Naive B cell (primary cell): ENCODE measurements around the gene NELFA. TPM values are rescaled to one million over a fixed set of nuclear protein-coding genes. Genes with fewer than 3 reads are reported as not detected.

Source experiments
- ATAC-seq, 2 donors: fragments of 150-1000 bp; cut with Tn5 transposase; 2 replicates each; pipeline ENCODE4 v1.10.0; 2021; ENCODE audit warnings: low read depth in 2 of 2, mild to moderate bottlenecking in 2 of 2, moderate library complexity in 2 of 2
- DNase-seq: peaks from one replicate; pipeline ENCODE4 v3.0.0; 2022
- H3K27ac Mint-ChIP-seq, 6 donors: one replicate each; pipeline ENCODE4 v1.8.0; 2020 to 2022; ENCODE audit warnings: mild to moderate bottlenecking in 6 of 6, mixed read lengths in 6 of 6, moderate library complexity in 5 of 6, inconsistent platforms in 2 of 6
- H3K27me3 Mint-ChIP-seq, 3 donors: one replicate each; pipeline ENCODE4 v1.8.0; 2021 to 2022; ENCODE audit warnings: mixed read lengths in 3 of 3, mild to moderate bottlenecking in 1 of 3
- H3K36me3 Mint-ChIP-seq, 2 donors: one replicate each; pipeline ENCODE4 v1.8.0; 2020 to 2022; ENCODE audit warnings: mixed read lengths in 2 of 2, inconsistent platforms in 1 of 2, mild to moderate bottlenecking in 1 of 2
- H3K4me1 Mint-ChIP-seq, 3 donors: one replicate each; pipeline ENCODE4 v1.8.0; 2020 to 2022; ENCODE audit warnings: mixed read lengths in 3 of 3, inconsistent platforms in 1 of 3, mild to moderate bottlenecking in 1 of 3, moderate library complexity in 1 of 3
- H3K4me3 Mint-ChIP-seq, 8 donors: one replicate each; pipeline ENCODE4 v1.8.0; 2020 to 2022; ENCODE audit warnings: mild to moderate bottlenecking in 8 of 8, mixed read lengths in 8 of 8, moderate library complexity in 8 of 8, inconsistent platforms in 2 of 8
- H3K9me3 Mint-ChIP-seq, 7 donors: one replicate each; pipeline ENCODE4 v1.8.0; 2020 to 2022; ENCODE audit warnings: mixed read lengths in 7 of 7, mild to moderate bottlenecking in 5 of 7, inconsistent platforms in 2 of 7, moderate library complexity in 1 of 7
- polyA plus RNA-seq, 6 donors: library from polyadenylated mRNA; unstranded; fragments of 300-500 nt; fragmentation: Illumina TruSeq; gene quantifications; one replicate each; pipeline ENCODE4 v1.2.3, GENCODE V29; 2021; ENCODE audit warnings: low read depth in 6 of 6

Gene NELFA
- polyA plus RNA-seq, 6 donors from 2014 or later: 11.0 to 42.3 (median 25.4) TPM

DNA sequence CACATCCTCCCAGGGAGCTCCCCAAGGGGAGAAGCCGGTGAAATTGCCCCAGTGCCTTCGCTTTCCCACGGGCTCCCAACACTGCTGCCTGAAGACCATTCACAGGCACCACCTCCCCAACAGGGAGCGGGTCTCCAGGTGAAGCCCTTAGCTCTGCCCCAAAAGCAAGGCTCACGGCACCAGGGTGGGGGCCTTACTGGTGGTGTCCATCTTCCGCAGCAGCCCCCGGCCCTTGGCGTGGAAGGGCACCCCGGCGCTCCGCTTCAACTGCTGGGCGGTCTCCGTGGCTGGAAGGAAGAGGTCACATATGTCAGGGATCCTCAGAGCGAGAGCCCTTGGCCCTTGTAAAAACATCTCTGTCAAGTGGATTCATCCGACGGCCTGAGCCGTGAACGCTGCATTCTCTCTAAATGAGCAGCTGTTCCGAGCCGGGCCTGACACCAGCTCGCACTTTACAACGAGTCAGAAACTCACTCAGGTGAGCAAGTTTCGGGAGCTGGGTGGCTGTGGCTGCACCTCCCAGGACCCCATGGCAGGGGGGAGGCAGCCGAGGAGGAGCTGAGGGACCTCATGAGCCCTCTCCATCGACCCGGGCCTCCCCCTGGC is 20.9 kb downstream of the NELFA start:
- Mint-ChIP-seq H3K4me1 (peaks cover 0 to 10% (median 0%) of the 10 kb centered on the region in 3 donors), H3K27me3 (no peaks in the 10 kb centered on the region), H3K36me3 (no peaks in the 10 kb centered on the region), H3K4me3 (no peak overlapping the region), H3K9me3 (no peaks in the 10 kb centered on the region), H3K27ac (peak overlapping the region in 2 of 6 donors; percentile 33 to 56)
- ATAC-seq: no peak
- DNase-seq: no peak

DNA sequence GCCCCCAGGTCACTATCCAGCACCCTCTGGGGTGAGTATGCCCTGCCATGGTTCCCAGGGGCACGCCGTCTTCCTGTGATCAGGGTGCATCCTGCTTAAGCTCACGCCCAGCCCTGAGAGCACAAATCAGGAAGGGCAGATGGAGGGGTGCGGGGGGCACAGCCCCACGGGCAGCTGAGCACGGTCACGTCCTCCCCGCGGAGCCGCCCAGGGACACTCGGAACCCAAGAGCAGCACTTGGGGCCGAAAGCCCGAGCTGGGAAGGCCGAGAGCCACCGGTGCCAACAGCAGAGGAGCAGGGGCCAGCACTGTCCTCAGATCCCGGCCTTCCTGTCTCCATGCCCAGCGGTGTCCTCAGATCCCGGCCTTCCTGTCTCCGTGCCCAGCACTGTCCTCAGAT is 21.5 kb downstream of the NELFA start:
- H3K36me3 Mint-ChIP-seq: no peaks in the 10 kb centered on the region
- no peak overlapping the region for H3K4me3 Mint-ChIP-seq
- no peak for ATAC-seq
- H3K4me1 Mint-ChIP-seq: peaks cover 0 to 10% (median 0%) of the 10 kb centered on the region in 3 donors
- H3K9me3 Mint-ChIP-seq: no peaks in the 10 kb centered on the region
- H3K27ac Mint-ChIP-seq: peak overlapping the region in 1 of 6 donors; percentile 56
- H3K27me3 Mint-ChIP-seq: no peaks in the 10 kb centered on the region
- no peak for DNase-seq

DNA sequence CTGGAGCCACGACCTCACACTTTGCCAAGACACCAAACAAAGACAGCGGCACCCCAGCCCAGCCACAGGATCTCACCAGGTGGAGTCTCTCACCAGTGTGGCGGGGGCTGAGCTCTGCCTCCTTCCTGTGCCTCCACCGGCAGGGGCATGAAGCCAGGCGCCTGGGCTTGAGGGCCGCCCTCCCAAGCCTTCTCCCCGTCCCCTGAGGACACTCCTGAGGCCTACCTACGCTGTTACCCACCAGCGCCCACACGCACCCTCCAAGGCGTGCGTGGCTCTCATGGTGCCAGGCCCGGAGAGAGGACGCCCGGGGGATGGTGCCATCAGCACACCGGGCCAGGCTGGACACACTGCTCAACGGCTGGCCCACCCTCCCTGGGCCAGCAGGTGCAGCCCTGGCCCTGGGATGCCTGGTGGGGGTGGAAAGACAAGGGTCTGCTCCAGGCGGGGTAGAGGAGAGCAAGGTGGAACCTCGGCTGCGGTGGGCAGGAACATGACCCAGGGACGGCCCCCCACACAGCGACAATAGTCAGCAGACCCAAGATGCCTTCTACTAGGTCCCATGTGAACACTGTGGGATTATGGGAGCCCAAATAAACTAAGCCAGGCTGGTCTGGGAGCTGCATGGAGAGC is 22.1 kb downstream of the NELFA start:
- Mint-ChIP-seq H3K4me3 (no peak overlapping the region), H3K9me3 (no peaks in the 10 kb centered on the region), H3K4me1 (peaks cover 0 to 10% (median 0%) of the 10 kb centered on the region in 3 donors), H3K36me3 (no peaks in the 10 kb centered on the region), H3K27me3 (no peaks in the 10 kb centered on the region), H3K27ac (no peak overlapping the region)
- ATAC-seq (no peak), DNase-seq (no peak)

DNA sequence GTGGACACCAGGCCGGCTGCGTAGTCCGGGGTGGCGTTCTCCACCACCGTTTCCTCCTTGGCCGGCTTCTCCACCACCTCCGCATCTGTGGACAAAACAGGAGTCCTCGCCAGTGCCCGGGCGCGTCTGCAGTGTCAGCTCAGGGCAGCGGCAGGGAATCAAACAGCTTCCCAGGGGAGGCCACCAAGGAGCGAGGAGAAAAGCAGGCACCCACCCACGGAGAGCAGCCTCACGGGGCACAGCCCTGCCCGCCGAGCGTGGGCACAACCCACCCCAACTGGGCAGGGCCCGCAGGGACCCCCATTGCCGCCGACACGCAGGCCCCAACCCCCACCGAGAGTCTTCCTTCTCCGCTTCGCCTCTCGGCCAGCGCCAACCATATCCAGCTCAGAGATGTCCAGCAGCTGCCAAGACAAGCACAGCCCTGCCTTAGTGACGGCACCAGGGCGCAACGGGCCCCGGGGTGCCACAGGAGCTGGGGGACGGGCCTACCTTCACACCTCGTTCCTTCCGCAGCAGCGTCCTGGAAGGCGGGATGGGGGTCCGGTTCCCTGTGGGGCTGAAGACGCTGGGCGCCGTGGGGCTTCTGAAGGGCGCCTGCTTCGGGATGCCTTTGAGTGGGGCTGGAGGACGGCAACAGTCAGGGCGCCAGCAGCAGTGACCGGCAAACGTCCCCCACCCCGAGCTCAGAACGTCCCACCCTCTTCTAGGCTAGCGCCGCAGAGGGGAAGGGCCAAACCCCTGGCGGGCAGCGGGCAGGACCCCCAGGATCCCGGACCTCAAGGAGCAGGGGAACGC is 22.8 kb downstream of the NELFA start:
- no peaks in the 10 kb centered on the region for H3K9me3 Mint-ChIP-seq

DNA sequence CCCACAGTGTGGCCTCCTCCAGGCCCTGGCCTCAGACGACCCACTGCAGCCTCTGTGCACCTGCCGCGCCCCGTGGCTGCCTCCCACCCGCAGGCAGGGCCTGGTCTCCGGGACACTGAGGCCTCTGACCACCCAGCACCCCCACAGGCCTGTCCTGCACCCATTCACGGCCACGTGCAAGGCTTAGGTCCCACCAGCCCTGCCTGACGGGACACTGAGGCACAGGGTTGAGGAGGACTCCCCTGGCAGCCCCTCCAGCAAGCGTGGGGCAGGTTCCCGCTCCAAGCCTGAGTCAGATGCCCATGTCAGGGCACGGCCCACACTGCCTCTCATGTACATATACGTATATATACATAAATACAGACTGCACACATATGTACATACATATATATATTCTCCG is 23.5 kb downstream of the NELFA start:
- Mint-ChIP-seq H3K27me3 (no peaks in the 10 kb centered on the region), H3K36me3 (no peaks in the 10 kb centered on the region), H3K9me3 (no peaks in the 10 kb centered on the region), H3K4me1 (peaks cover 0 to 2% (median 0%) of the 10 kb centered on the region in 3 donors), H3K4me3 (no peak overlapping the region), H3K27ac (no peak overlapping the region)
- ATAC-seq: no peak
- DNase-seq: no peak

More for the DNA sequence above, 22.8 kb downstream of the NELFA start:
- DNase-seq: no peak
- Mint-ChIP-seq H3K4me3 (no peak overlapping the region), H3K27ac (no peak overlapping the region), H3K36me3 (no peaks in the 10 kb centered on the region), H3K4me1 (peaks cover 0 to 8% (median 0%) of the 10 kb centered on the region in 3 donors), H3K27me3 (no peaks in the 10 kb centered on the region)
- no peak for ATAC-seq

DNA sequence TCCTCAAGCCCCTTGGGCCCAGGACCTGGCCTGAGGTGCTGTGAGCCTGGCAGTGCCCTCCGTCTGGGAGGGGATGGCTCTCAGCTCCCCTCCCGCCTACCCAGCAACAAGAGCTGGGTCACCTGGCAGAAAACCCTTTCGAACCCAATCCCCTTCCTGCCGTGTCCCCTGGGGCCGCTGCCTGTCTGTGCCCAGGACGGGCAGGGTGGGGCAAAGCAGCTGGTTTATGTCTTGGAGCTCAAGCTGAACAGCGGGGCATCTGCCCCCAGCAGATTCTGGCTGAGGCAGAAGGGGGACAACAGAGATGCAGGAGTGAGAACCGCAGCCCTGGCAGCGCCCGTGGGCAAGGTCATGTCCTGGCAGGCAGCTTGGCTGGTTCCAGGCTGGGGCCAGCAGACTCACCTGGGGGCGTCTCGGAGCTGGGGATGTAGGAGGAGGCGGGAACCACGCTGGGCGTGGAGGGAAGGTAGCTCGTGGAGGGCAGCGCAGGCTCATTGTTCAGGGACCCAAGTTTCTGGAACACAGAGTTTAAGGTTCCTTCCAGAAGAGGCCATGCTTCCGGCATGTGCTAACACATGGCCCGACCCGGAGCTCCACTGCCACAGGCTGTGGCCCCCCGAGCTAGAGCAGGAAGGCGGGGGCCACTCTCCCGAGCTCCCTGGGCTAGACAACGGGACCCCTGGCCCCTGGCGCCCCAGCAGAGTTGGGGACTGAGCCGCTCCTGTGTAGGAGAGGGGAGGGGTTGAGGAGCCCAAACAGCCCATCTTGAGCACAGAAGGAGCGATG is 24.2 kb downstream of the NELFA start:
- Mint-ChIP-seq H3K9me3 (no peaks in the 10 kb centered on the region), H3K27me3 (no peaks in the 10 kb centered on the region), H3K4me1 (no peaks in the 10 kb centered on the region), H3K4me3 (no peak overlapping the region), H3K36me3 (no peaks in the 10 kb centered on the region), H3K27ac (peak overlapping the region in 1 of 6 donors; percentile 33)
- no peak for DNase-seq
- no peak for ATAC-seq

DNA sequence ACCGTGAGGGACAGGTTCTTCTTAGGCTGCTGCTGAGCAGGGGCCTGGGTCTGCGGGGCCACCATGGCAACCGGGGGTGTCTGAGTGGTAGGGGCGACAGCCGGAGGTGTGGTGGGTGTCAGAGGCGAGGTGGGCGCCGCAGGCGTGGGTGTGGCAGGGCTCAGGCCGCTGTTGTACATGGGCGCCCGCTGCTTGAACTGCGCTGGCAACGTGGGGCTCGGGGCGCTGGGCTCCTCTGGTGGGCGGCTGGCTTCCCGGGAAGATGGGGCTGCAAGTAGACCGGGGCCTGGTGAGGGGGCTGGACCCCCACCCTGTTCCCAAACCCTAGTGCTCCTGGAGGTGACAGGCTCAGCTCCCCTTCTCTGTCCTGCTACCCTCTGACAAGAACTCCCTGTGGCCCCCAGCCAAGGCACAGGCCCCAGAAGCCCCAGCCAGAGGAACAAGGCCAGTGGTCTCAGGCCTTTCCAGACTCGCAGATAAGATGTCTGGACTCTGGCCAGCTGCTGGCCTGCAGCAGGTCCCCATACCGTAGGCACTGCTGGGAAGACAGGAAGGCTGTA is 24.8 kb downstream of the NELFA start:
- Mint-ChIP-seq H3K36me3 (peaks cover 0 to 5% of the 10 kb centered on the region in 2 donors), H3K4me1 (no peaks in the 10 kb centered on the region), H3K27ac (no peak overlapping the region), H3K27me3 (no peaks in the 10 kb centered on the region), H3K4me3 (no peak overlapping the region), H3K9me3 (no peaks in the 10 kb centered on the region)
- no peak for ATAC-seq
- no peak for DNase-seq

DNA sequence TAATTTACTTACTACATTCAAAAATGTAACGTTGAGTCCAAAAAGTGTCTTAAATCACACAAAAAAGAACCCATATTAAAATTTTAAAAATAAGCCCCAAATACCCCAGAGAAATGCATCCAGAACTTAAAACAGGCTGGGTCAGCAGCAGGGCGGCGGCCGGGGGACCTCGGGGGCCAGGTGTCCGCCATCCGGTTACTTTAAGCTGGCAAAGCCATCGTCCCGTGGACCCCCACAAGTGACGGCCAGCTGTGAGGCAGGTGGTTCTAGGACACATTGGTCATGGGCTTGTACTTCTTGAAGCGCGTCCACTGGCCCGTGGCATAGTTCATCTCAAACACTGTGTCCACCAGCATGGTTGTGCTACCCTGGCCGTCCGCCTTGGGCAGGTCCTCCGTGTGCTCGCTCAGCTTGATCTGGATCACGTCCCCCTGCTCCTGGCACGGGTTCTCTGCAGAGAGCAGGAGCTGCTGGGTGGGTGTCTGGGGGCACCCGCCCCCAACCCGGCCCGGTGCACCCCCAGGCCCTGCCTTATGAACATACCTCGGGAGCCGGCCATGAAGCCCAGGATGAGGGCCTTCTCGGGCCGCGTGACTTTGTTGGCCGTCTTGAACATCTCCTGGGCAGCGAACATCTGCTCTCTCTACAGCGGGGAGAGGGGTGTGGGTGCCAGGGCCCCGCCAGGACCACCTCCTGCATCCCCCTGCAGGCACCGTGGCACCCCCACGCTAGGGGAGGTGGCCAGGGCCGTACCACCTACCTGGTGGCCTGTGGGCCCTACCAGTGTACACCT is 25.5 kb downstream of the NELFA start:
- no peak overlapping the region for H3K4me3 Mint-ChIP-seq
- no peak overlapping the region for H3K27ac Mint-ChIP-seq
- no peaks in the 10 kb centered on the region for H3K27me3 Mint-ChIP-seq
- no peak for DNase-seq
- peaks cover 0 to 5% of the 10 kb centered on the region in 2 donors for H3K36me3 Mint-ChIP-seq
- H3K9me3 Mint-ChIP-seq: no peaks in the 10 kb centered on the region
- no peak for ATAC-seq
- H3K4me1 Mint-ChIP-seq: no peaks in the 10 kb centered on the region

DNA sequence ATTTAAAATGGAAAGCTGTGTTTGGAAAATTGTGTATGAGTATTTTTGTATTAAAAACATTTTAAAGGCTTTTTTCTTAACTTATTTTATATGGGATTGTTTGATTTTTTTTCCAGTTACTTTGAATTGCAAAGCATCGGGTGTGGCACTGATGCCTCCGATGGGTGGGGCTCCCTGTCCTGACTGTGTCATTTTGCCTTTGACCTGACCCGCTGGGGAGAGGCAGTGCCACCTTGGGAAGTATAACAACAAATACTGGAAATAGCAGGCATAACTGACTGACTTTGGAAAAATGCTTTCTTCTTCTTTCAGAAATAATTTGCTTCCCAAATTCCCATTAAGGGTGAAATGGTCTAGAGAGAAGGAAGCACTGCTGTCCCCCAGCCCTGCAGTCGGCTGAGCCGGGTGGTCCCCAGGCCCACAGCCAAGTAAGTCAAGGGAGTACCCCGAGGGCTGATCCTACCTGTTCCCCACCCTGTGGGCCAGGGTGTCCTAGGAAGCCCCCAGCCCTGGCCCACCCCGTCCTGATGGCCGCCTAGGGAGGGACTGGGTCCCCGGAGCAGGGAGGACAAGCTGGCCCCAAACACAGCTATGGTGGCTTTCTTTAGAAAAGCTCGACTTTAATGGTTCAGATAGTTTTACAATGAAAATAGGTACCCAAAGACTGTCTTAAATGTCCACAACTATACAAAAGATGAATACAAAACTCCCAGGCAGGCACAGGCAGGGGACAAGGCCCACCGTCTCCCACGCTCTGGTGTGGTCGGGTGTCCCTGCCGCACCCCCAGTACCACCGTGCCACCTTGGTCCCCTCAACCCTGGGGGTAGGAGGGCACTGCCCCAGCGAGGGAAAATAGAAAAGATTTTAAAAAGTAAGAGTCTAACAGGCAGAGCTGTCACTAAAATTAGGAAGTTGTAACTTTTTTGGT is 26.4 kb downstream of the NELFA start:
- DNase-seq (no peak), ATAC-seq (no peak)
- no peak overlapping the region for H3K4me3 Mint-ChIP-seq
- H3K9me3 Mint-ChIP-seq: no peaks in the 10 kb centered on the region
- H3K4me1 Mint-ChIP-seq: no peaks in the 10 kb centered on the region
- peaks cover 0 to 5% of the 10 kb centered on the region in 2 donors for H3K36me3 Mint-ChIP-seq
- peak overlapping the region in 2 of 6 donors; percentile 38 to 69 for H3K27ac Mint-ChIP-seq
- H3K27me3 Mint-ChIP-seq: no peaks in the 10 kb centered on the region

DNA sequence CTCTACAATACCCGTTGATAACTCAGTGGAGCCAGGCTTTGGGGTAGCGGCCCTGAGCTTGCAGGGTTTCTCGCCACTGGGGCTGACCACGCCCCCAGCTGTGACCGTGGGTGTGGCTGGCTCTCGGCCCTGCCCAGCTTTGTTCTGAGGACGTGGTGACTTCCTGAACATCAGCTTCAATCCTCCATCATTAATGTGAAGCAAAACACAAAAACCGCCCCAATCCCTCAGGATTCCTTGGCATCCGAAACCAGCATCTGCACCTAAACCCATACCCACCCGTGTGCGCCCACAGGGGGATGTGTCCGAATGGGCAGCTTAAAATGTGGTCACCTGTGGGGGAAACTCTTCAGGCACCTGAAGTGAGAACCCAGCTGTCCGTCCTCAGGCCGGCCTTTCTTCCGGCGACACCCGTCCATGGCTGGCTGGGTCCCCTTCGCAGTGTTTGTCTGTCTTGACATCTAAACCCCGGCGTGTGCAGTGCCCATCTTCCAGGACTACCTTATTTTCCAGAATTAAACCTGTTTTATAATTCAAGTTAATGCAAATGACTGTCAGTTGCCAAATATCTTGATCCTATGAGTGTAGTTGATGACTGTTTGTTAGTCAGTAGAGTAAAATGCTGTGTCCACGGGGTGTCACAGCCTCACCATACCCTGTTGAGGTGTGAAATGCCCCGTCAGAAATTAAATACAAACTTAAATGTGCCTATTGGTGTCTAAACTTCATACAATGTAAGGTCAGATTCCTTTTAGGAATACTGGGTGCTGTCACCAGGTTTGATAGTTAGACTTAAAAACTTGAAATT is 27.3 kb downstream of the NELFA start:
- peaks cover 2 to 5% of the 10 kb centered on the region in 2 donors for H3K36me3 Mint-ChIP-seq
- ATAC-seq (no peak), DNase-seq (no peak)
- H3K9me3 Mint-ChIP-seq: no peaks in the 10 kb centered on the region
- H3K4me1 Mint-ChIP-seq: no peaks in the 10 kb centered on the region
- no peaks in the 10 kb centered on the region for H3K27me3 Mint-ChIP-seq
- H3K27ac Mint-ChIP-seq: peak overlapping the region in 3 of 6 donors; percentile 38 to 70 (median 65)
- no peak overlapping the region for H3K4me3 Mint-ChIP-seq

DNA sequence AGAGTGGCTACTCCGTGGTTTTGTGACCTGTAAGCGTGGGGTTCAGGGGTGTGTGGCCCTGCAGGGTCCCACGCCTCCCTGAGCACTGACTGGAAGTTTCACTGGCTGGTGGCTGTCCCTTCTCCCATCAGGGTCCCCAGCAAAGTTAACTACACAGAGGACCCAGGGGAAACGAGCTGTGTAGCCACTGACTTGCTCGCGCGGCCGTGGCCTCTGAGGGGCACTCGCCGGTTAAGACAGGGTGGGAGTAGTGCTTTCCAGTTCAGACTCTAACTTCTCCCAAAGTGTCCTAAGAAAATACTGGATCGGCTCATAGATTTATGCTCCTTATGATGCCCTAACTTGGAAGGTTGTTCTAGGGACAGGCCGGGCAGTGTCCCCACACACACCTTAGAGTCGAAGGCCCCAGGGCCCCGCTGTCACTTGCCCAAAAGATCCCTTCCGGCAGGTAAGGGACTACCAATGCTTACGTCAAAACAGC is 28.2 kb downstream of the NELFA start:
- DNase-seq (no peak), ATAC-seq (no peak)
- Mint-ChIP-seq H3K9me3 (no peaks in the 10 kb centered on the region), H3K4me1 (no peaks in the 10 kb centered on the region), H3K27me3 (no peaks in the 10 kb centered on the region), H3K36me3 (peaks cover 5 to 8% of the 10 kb centered on the region in 2 donors), H3K27ac (peak overlapping the region in 2 of 6 donors; percentile 48 to 75), H3K4me3 (no peak overlapping the region)
